Smooth muscle cell (in vitro differentiated cells): Measurements from ENCODE around the gene ARPC2. TPM values are rescaled to one million over a fixed set of nuclear protein-coding genes. Genes with fewer than 3 reads are reported as not detected.
A peak's percentile ranks its signal among the peaks of the same experiment; 100 is the strongest.

Experiments
- DNase-seq: peaks from one replicate; lab custom pipeline; 2025; ENCODE audit not compliant: unreplicated experiment; lab: John Stamatoyannopoulos, UW
- H2AFZ ChIP-seq: fragments of 200-600 bp; sonication (generic); 2 replicates; pipeline ENCODE4 v1.6.0; 2016; ENCODE audit warnings: antibody characterized with exemption, low read depth, mild to moderate bottlenecking
- H3F3A ChIP-seq: fragments of 200-600 bp; sonication (generic); 2 replicates; pipeline ENCODE4 v1.6.0; 2017; ENCODE audit warnings: antibody characterized with exemption, low read depth
- H3K27ac ChIP-seq: fragments of 200-600 bp; sonication (generic); 2 replicates; pipeline ENCODE4 v1.5.1; 2016; ENCODE audit warnings: low read depth, mild to moderate bottlenecking
- H3K27me3 ChIP-seq: fragments of 200-600 bp; sonication (generic); 2 replicates; pipeline ENCODE4 v1.6.1; 2016; ENCODE audit warnings: low read depth, mild to moderate bottlenecking
- H3K36me3 ChIP-seq: fragments of 200-600 bp; sonication (generic); 2 replicates; pipeline ENCODE4 v1.5.1; 2016; ENCODE audit warnings: low read depth
- H3K4me1 ChIP-seq: fragments of 200-600 bp; sonication (generic); 2 replicates; pipeline ENCODE4 v1.5.1; 2016; ENCODE audit warnings: low read depth
- H3K4me2 ChIP-seq: fragments of 200-600 bp; sonication (generic); 2 replicates; pipeline ENCODE4 v1.6.0; 2016; ENCODE audit warnings: mild to moderate bottlenecking
- H3K4me3 ChIP-seq: fragments of 200-600 bp; sonication (generic); 2 replicates; pipeline ENCODE4 v1.5.1; 2016; ENCODE audit warnings: mild to moderate bottlenecking
- H3K79me2 ChIP-seq: fragments of 200-600 bp; sonication (generic); 2 replicates; pipeline ENCODE4 v1.6.0; 2016; ENCODE audit warnings: low read depth, mild to moderate bottlenecking
- H3K9ac ChIP-seq: fragments of 200-600 bp; sonication (generic); 2 replicates; pipeline ENCODE4 v1.6.0; 2016; ENCODE audit warnings: low read depth
- H3K9me3 ChIP-seq: fragments of 200-600 bp; sonication (generic); replicated peaks from 2 replicates; pipeline ENCODE4 v1.5.1; 2016; ENCODE audit warnings: low read depth
- H4K20me1 ChIP-seq: fragments of 200-600 bp; sonication (generic); 2 replicates; pipeline ENCODE4 v1.6.0; 2016; ENCODE audit warnings: low read depth
- WGBS: methylation state at CpG from one replicate; pipeline ENCODE4 v1.1.7; 2016; ENCODE audit warnings: low lambda C conversion rate; 5-methylcytosine and 5-hydroxymethylcytosine counted together
- polyA plus RNA-seq: library from polyadenylated mRNA; unstranded; fragments of >200 nt; fragmentation: Nextera tagmentation; extraction: Ambion mirVana; gene quantifications from 2 replicates; pipeline ENCODE4 v1.2.1, GENCODE V29; 2016
- total RNA-seq: library from RNA; depleted of rRNA; stranded (reverse); fragments of >200 nt; gene quantifications from 2 replicates; pipeline ENCODE4 v1.2.3, GENCODE V29; 2014
- TF ChIP-seq, protein P1 (sequence below): fragments of 200-600 bp; sonication (generic); IDR thresholded peaks from 2 replicates; pipeline ENCODE4 v1.5.1; 2017; ENCODE audit warnings: borderline replicate concordance, mild to moderate bottlenecking, antibody characterized with exemption; ENCODE audit not compliant: insufficient read depth, poor library complexity, severe bottlenecking

Gene ARPC2
- total RNA-seq, result 645 and 653 TPM in 2 replicates
- polyA plus RNA-seq, result 858 and 872 TPM in 2 replicates

DNA sequence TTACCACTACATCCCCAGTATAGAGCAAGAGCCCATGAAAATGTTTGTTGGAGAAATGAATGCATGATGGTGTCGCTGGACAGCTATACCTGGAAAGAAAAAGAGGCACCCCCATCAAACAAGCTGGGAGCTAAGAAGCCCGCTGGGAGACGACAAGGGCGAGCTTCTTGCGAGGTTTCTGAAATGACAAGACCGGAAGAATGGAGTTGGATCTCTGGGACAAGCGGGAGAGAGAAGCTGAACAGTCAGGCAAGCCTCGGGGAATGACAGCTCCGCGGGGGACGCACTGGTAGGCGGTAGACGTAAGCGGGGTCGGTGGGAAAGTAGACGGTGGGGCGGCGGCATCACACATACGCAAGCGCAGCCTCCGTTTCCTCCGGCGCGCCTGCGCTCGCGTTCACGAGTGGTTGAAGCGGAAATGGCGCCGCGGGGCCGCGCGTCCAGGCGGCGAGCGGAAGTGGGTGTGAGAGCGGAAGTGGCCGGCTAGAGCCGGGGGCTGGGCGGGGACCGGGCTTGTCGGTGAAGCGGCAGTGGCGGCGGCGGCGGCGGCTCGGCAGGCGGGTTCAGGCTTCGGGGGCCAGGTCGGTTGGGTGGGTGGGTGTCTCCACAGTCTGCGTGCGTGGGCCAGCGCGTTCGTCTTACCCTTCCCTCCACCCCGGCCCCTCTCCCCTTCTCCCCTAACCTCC is at the start of gene ARPC2:
ARPC2 (plus strand) TSS at position 516 of the 686 bp plus-strand sequence. CDS start 282 bp downstream, outside the sequence.
- H3K79me2 ChIP-seq, result peaks cover 48% of the 10 kb centered on the region

DNA sequence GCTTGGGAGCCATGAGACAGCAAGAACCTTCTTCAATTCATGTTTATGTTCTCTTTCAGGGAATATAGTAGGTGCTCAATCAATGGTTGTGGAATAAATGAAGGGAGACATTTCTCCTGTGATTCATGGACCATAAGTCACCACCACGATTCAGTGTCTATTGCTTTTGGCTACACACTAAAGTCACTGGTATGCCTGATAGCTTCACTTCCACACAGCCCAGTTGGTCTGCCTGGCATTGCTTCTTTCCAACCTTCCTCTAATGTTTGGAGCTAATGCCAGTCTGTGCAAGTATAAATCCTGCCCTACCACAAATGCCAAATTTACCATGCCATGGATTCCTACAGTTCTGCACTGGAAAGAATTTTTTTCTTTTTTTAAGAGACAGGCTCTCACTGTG is 49.0 kb upstream of the ARPC2 start:
- TF ChIP-seq, protein P1, sequence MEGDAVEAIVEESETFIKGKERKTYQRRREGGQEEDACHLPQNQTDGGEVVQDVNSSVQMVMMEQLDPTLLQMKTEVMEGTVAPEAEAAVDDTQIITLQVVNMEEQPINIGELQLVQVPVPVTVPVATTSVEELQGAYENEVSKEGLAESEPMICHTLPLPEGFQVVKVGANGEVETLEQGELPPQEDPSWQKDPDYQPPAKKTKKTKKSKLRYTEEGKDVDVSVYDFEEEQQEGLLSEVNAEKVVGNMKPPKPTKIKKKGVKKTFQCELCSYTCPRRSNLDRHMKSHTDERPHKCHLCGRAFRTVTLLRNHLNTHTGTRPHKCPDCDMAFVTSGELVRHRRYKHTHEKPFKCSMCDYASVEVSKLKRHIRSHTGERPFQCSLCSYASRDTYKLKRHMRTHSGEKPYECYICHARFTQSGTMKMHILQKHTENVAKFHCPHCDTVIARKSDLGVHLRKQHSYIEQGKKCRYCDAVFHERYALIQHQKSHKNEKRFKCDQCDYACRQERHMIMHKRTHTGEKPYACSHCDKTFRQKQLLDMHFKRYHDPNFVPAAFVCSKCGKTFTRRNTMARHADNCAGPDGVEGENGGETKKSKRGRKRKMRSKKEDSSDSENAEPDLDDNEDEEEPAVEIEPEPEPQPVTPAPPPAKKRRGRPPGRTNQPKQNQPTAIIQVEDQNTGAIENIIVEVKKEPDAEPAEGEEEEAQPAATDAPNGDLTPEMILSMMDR, result no peak
- no peaks in the 10 kb centered on the region for H3K4me1 ChIP-seq
- H3K36me3 ChIP-seq, result no peaks in the 10 kb centered on the region
- no peaks in the 10 kb centered on the region for H3K79me2 ChIP-seq
- no peak for DNase-seq
- no peak overlapping the region for H3K4me3 ChIP-seq
- H2AFZ ChIP-seq, result no peak overlapping the region
- no peaks in the 10 kb centered on the region for H3F3A ChIP-seq
- no peaks in the 10 kb centered on the region for H3K9me3 ChIP-seq
- no peak overlapping the region for H3K9ac ChIP-seq
- H4K20me1 ChIP-seq, result no peaks in the 10 kb centered on the region
- no peaks in the 10 kb centered on the region for H3K27me3 ChIP-seq
- WGBS, result 45% methylated on average over 1 of the region's 1 CpG
- no peak overlapping the region for H3K4me2 ChIP-seq
- H3K27ac ChIP-seq, result no peak overlapping the region

More for the DNA sequence above, at the start of gene ARPC2:
- Histone ChIP-seq H2AFZ (peak within 1 kb of the TSS; percentile 78), H3F3A (peaks cover 15% of the 10 kb centered on the region), H4K20me1 (peaks cover 46% of the 10 kb centered on the region), H3K4me3 (peak within 1 kb of the TSS; percentile 99), H3K36me3 (no peaks in the 10 kb centered on the region), H3K4me1 (peaks cover 28% of the 10 kb centered on the region), H3K4me2 (peak within 1 kb of the TSS; percentile 96), H3K9me3 (no peaks in the 10 kb centered on the region), H3K27ac (peak within 1 kb of the TSS; percentile 97), H3K27me3 (no peaks in the 10 kb centered on the region), H3K9ac (peak within 1 kb of the TSS; percentile 97)
- DNase-seq, result peak; percentile 84
- TF ChIP-seq, protein P1, result no peak
- under 1% methylated on average over 31 of the region's 60 CpGs for WGBS

DNA sequence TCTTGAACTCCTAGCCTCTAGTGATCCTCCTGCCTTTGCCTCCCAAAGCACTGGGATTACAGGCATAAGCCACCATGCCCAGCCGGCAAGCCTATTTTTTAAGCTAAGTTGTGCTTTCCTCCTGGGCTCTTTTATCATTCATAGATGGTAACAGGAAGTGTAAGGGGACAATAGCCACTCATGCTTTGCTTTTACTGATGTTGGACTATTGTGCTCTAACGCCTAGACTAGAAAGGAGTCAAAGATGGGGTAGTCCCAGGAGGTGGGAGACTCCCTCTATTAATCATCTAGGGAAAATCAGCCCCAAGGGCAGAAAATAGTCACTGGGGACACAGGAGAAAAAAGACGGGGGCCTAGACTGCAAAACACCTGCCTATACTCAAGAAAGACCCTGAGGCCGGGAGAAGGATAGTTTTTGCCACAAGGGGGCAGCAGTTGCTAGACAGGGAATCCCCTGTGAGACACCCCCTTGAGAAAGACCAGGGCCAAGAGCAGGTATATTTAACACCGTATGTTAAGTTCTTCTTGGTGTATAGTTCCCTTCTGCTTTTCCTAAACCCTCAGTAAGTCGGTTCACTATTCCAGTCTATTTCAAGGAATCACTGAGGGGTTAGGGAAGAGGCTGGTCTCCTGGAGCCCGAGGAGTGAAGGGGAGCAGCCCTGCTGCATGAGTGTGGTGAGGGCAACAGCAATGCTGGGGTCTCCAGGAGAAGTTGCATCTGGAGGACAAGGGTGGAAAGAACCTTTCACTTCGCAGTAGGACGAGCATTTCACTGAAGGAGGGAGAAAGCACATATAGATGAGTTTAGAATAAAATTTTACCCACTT is 48.1 kb upstream of the ARPC2 start:
- Histone ChIP-seq H3K9ac (no peak overlapping the region), H3F3A (no peaks in the 10 kb centered on the region), H3K4me3 (no peak overlapping the region), H2AFZ (no peak overlapping the region), H3K4me2 (no peak overlapping the region), H3K4me1 (no peaks in the 10 kb centered on the region), H3K9me3 (no peaks in the 10 kb centered on the region), H3K27me3 (no peaks in the 10 kb centered on the region), H3K36me3 (no peaks in the 10 kb centered on the region), H4K20me1 (no peaks in the 10 kb centered on the region), H3K79me2 (no peaks in the 10 kb centered on the region), H3K27ac (no peak overlapping the region)
- DNase-seq, result no peak
- TF ChIP-seq, protein P1, result peak; percentile 63
- WGBS, result 54% methylated on average over 9 of the region's 9 CpGs
